Naive thymus-derived CD4-positive, alpha-beta T cell (primary cell): ENCODE results near the gene WDR70. TPM values are rescaled to one million over a fixed set of nuclear protein-coding genes. Genes with fewer than 3 reads are reported as not detected.
"Not testable (repeated sequence)": the region's sequence is repeated elsewhere in the genome, so short reads cannot be mapped to it uniquely, and the experiment has no call there.

Source experiments
- ATAC-seq: fragments of 150-1000 bp; cut with Tn5 transposase; 2 replicates; pipeline ENCODE4 v1.10.0; 2021; ENCODE audit warnings: mild to moderate bottlenecking, moderate library complexity
- CTCF ChIA-PET: fragments of 350-600 bp; sonication (Branson Sonifier 250); formaldehyde crosslinking; loops from one replicate; lab custom pipeline; 2021; ENCODE audit warnings: antibody characterized with exemption; lab: Charles Lee
- POLR2A ChIA-PET: fragments of 350-600 bp; sonication (Branson Sonifier 250); formaldehyde crosslinking; loops from one replicate; lab custom pipeline; 2021; ENCODE audit warnings: antibody characterized with exemption, inconsistent platforms; lab: Charles Lee
- DNase-seq, 9 donors: peaks; one replicate each; pipeline versions ENCODE4 v3.0.0 to v3.0.0-alpha.2; 2020 to 2022; ENCODE audit warnings: mixed read lengths in 1 of 9
- H3K27ac ChIP-seq: one replicate; pipeline ENCODE4 v1.7.0; 2013; ENCODE audit warnings: mild to moderate bottlenecking, low read depth, low read length, moderate library complexity
- H3K27me3 ChIP-seq, 2 donors: one replicate each; pipeline ENCODE4 v1.7.0; 2013; ENCODE audit warnings: low read length in 2 of 2, mild to moderate bottlenecking in 2 of 2, moderate library complexity in 2 of 2; ENCODE audit not compliant: control insufficient read depth in 2 of 2, insufficient read depth in 2 of 2
- H3K36me3 ChIP-seq, 3 experiments: 1 replicate in 2 of 3; 2 replicates in 1 of 3; pipeline ENCODE4 v1.7.0; 2013; ENCODE audit warnings: low read length in 3 of 3, mild to moderate bottlenecking in 3 of 3, moderate library complexity in 1 of 3; ENCODE audit not compliant: insufficient read depth in 3 of 3, control insufficient read depth in 2 of 3
- H3K4me1 ChIP-seq, 2 donors: one replicate each; pipeline ENCODE4 v1.7.0; 2013; ENCODE audit warnings: low read length in 2 of 2, mild to moderate bottlenecking in 2 of 2, moderate library complexity in 1 of 2; ENCODE audit not compliant: control insufficient read depth in 2 of 2, insufficient read depth in 2 of 2
- H3K4me3 ChIP-seq: 2 replicates; pipeline ENCODE4 v1.7.0; 2013; ENCODE audit warnings: mild to moderate bottlenecking, low read length
- H3K9me3 ChIP-seq, 3 experiments: 1 replicate in 2 of 3; 2 replicates in 1 of 3; pipeline ENCODE4 v1.7.0; 2013; ENCODE audit warnings: low read length in 3 of 3; ENCODE audit not compliant: control insufficient read depth in 2 of 3
- H3K27ac Mint-ChIP-seq, 9 donors: one replicate each; pipeline ENCODE4 v1.8.0; 2020 to 2022; ENCODE audit warnings: mixed read lengths in 9 of 9, mild to moderate bottlenecking in 8 of 9, moderate library complexity in 5 of 9, inconsistent platforms in 2 of 9
- H3K27me3 Mint-ChIP-seq, 5 donors: one replicate each; pipeline ENCODE4 v1.8.0; 2021 to 2022; ENCODE audit warnings: mixed read lengths in 5 of 5, mild to moderate bottlenecking in 1 of 5
- H3K36me3 Mint-ChIP-seq, 5 donors: one replicate each; pipeline ENCODE4 v1.8.0; 2020 to 2022; ENCODE audit warnings: mixed read lengths in 5 of 5, mild to moderate bottlenecking in 3 of 5, inconsistent platforms in 1 of 5
- H3K4me1 Mint-ChIP-seq, 7 donors: one replicate each; pipeline ENCODE4 v1.8.0; 2020 to 2022; ENCODE audit warnings: mixed read lengths in 7 of 7, mild to moderate bottlenecking in 3 of 7, inconsistent platforms in 1 of 7
- H3K4me3 Mint-ChIP-seq, 10 donors: one replicate each; pipeline ENCODE4 v1.8.0; 2020 to 2022; ENCODE audit warnings: mild to moderate bottlenecking in 10 of 10, mixed read lengths in 10 of 10, moderate library complexity in 6 of 10, inconsistent platforms in 2 of 10
- H3K9me3 Mint-ChIP-seq, 11 donors: one replicate each; pipeline ENCODE4 v1.8.0; 2020 to 2022; ENCODE audit warnings: mixed read lengths in 11 of 11, mild to moderate bottlenecking in 4 of 11, inconsistent platforms in 1 of 11, moderate library complexity in 1 of 11
- intact Hi-C, 2 donors: fragments of 100-400 bp; cut with micrococcal nuclease; formaldehyde crosslinking; loops; one replicate each; pipeline ENCODE4 v1.15.1; 2023
- polyA plus RNA-seq, 2 donors: library from polyadenylated mRNA; unstranded; fragments of 300-500 nt; fragmentation: Illumina TruSeq; gene quantifications; one replicate each; pipeline ENCODE4 v1.2.3, GENCODE V29; 2021
- total RNA-seq, 6 experiments: library from RNA in 5 of 6; stranded (reverse) in 5 of 6; gene quantifications; 1 replicate in 5 of 6; 2 replicates in 1 of 6; pipeline ENCODE4 v1.2.3 and lab custom pipeline; 2021 to 2026

The WDR70 gene
- total and polyA plus RNA-seq, 7 experiments from 2014 or later, result 17.7 to 41.4 (median 38.8) TPM

GRCh38 chr5:37619353-37619752 lies 240.2 kb downstream of the WDR70 start:
- ChIA-PET CTCF (no interaction called here), POLR2A (no interaction called here)
- no peak overlapping the region for H3K4me3 ChIP-seq
- no peak overlapping the region for H3K27ac ChIP-seq
- H3K4me1 Mint-ChIP-seq, result peaks cover 0 to 10% (median 0%) of the 10 kb centered on the region in 7 donors
- no peak overlapping the region for H3K27ac Mint-ChIP-seq
- no peaks in the 10 kb centered on the region for H3K27me3 ChIP-seq
- no peaks in the 10 kb centered on the region for H3K4me1 ChIP-seq
- H3K36me3 Mint-ChIP-seq, result peaks cover 11 to 72% (median 63%) of the 10 kb centered on the region in 5 donors
- peaks cover 0 to 15% (median 6%) of the 10 kb centered on the region in 11 donors for H3K9me3 Mint-ChIP-seq
- no peaks in the 10 kb centered on the region for H3K27me3 Mint-ChIP-seq
- H3K9me3 ChIP-seq, result peaks cover 0 to 4% (median 0%) of the 10 kb centered on the region in 3 experiments
- ATAC-seq, result no peak
- H3K4me3 Mint-ChIP-seq, result no peak overlapping the region
- intact Hi-C loops, result no loop called here
- peaks cover 0 to 11% (median 4%) of the 10 kb centered on the region in 3 experiments for H3K36me3 ChIP-seq
- DNase-seq, result no peak

GRCh38 chr5:37622354-37622753 lies 243.2 kb downstream of the WDR70 start:
- H3K9me3 ChIP-seq, CTCF ChIA-PET, ATAC-seq, H3K4me1 Mint-ChIP-seq, DNase-seq, H3K4me3 Mint-ChIP-seq, intact Hi-C loops, H3K27me3 Mint-ChIP-seq, H3K27ac ChIP-seq, H3K27me3 ChIP-seq, POLR2A ChIA-PET, H3K27ac Mint-ChIP-seq, H3K4me1 ChIP-seq, H3K4me3 ChIP-seq: not testable (repeated sequence)
- Mint-ChIP-seq H3K36me3 (peaks cover 19 to 78% (median 68%) of the 10 kb centered on the region in 5 donors), H3K9me3 (peaks cover 2 to 40% (median 17%) of the 10 kb centered on the region in 11 donors)
- peaks cover 0 to 11% (median 3%) of the 10 kb centered on the region in 3 experiments for H3K36me3 ChIP-seq

GRCh38 chr5:37626266-37626665 lies 247.1 kb downstream of the WDR70 start:
- intact Hi-C loops, result no loop called here
- no peak overlapping the region for H3K27ac Mint-ChIP-seq
- Histone ChIP-seq H3K9me3 (peaks cover 0 to 24% (median 3%) of the 10 kb centered on the region in 3 experiments), H3K27ac (no peak overlapping the region), H3K4me1 (no peaks in the 10 kb centered on the region), H3K36me3 (peaks cover 0 to 6% (median 4%) of the 10 kb centered on the region in 3 experiments), H3K4me3 (no peak overlapping the region), H3K27me3 (no peaks in the 10 kb centered on the region)
- no peak for DNase-seq
- H3K4me3 Mint-ChIP-seq, result no peak overlapping the region
- no peaks in the 10 kb centered on the region for H3K27me3 Mint-ChIP-seq
- ChIA-PET CTCF (no interaction called here), POLR2A (no interaction called here)
- H3K9me3 Mint-ChIP-seq, result peaks cover 5 to 57% (median 39%) of the 10 kb centered on the region in 11 donors
- peaks cover 0 to 4% (median 0%) of the 10 kb centered on the region in 7 donors for H3K4me1 Mint-ChIP-seq
- ATAC-seq, result no peak
- H3K36me3 Mint-ChIP-seq, result peaks cover 15 to 80% (median 77%) of the 10 kb centered on the region in 5 donors

GRCh38 chr5:37628876-37629275 lies 249.8 kb downstream of the WDR70 start:
- H3K4me1 ChIP-seq, result no peaks in the 10 kb centered on the region
- H3K4me3 Mint-ChIP-seq, result no peak overlapping the region
- H3K27ac Mint-ChIP-seq, result no peak overlapping the region
- no peak overlapping the region for H3K27ac ChIP-seq
- DNase-seq (no peak), ATAC-seq (no peak)
- peaks cover 0 to 24% (median 3%) of the 10 kb centered on the region in 3 experiments for H3K9me3 ChIP-seq
- H3K4me1 Mint-ChIP-seq, result peaks cover 0 to 4% (median 0%) of the 10 kb centered on the region in 7 donors
- peaks cover 5 to 57% (median 37%) of the 10 kb centered on the region in 11 donors for H3K9me3 Mint-ChIP-seq
- H3K36me3 ChIP-seq, result peaks cover 0 to 6% (median 4%) of the 10 kb centered on the region in 3 experiments
- H3K4me3 ChIP-seq, result no peak overlapping the region
- no peaks in the 10 kb centered on the region for H3K27me3 Mint-ChIP-seq
- intact Hi-C loops, result no loop called here
- CTCF ChIA-PET, result no interaction called here
- H3K27me3 ChIP-seq, result no peaks in the 10 kb centered on the region
- POLR2A ChIA-PET, result no interaction called here
- peaks cover 15 to 85% (median 72%) of the 10 kb centered on the region in 5 donors for H3K36me3 Mint-ChIP-seq

- H3K4me3 Mint-ChIP-seq, result no peak overlapping the region
- CTCF ChIA-PET, result no interaction called here
- peaks cover 11 to 80% (median 68%) of the 10 kb centered on the region in 5 donors for H3K36me3 Mint-ChIP-seq
- peaks cover 0 to 24% (median 3%) of the 10 kb centered on the region in 3 experiments for H3K9me3 ChIP-seq
- no peak for ATAC-seq
- peaks cover 0 to 6% (median 4%) of the 10 kb centered on the region in 3 experiments for H3K36me3 ChIP-seq
- H3K4me3 ChIP-seq, result no peak overlapping the region
- POLR2A ChIA-PET, result interaction anchor here (0.6 kb wide), 1 partner anchor 227 kb away, joined by 5 read pairs; no protein-coding TSS in a partner anchor
- intact Hi-C loops, result no loop called here
- H3K27me3 ChIP-seq, result no peaks in the 10 kb centered on the region
- peaks cover 1 to 38% (median 22%) of the 10 kb centered on the region in 11 donors for H3K9me3 Mint-ChIP-seq
- H3K4me1 Mint-ChIP-seq, result peaks cover 0 to 12% (median 0%) of the 10 kb centered on the region in 7 donors
- H3K27me3 Mint-ChIP-seq, result no peaks in the 10 kb centered on the region
- H3K27ac ChIP-seq, result no peak overlapping the region
- no peak overlapping the region for H3K27ac Mint-ChIP-seq
- DNase-seq, result no peak
- no peaks in the 10 kb centered on the region for H3K4me1 ChIP-seq
Observed at GRCh38 chr5:37631939-37632338, 252.8 kb downstream of the WDR70 start.

- Histone ChIP-seq H3K36me3 (no peaks in the 10 kb centered on the region), H3K9me3 (no peaks in the 10 kb centered on the region), H3K4me1 (no peaks in the 10 kb centered on the region), H3K27me3 (no peaks in the 10 kb centered on the region), H3K4me3 (no peak overlapping the region), H3K27ac (no peak overlapping the region)
- Mint-ChIP-seq H3K27ac (no peak overlapping the region), H3K36me3 (peaks cover 4 to 63% (median 52%) of the 10 kb centered on the region in 5 donors), H3K27me3 (no peaks in the 10 kb centered on the region), H3K4me1 (peaks cover 0 to 22% (median 0%) of the 10 kb centered on the region in 7 donors), H3K9me3 (peaks cover 0 to 10% (median 2%) of the 10 kb centered on the region in 11 donors), H3K4me3 (no peak overlapping the region)
- DNase-seq, result no peak
- no peak for ATAC-seq
- intact Hi-C loops, result no loop called here
- ChIA-PET POLR2A (no interaction called here), CTCF (interaction anchor here (0.6 kb wide), 1 partner anchor 9 kb away, joined by 3 read pairs; no protein-coding TSS in a partner anchor)
Observed at GRCh38 chr5:37637165-37637845, 258.2 kb downstream of the WDR70 start.
